ENCODE data around the gene VPS72.

DNA sequence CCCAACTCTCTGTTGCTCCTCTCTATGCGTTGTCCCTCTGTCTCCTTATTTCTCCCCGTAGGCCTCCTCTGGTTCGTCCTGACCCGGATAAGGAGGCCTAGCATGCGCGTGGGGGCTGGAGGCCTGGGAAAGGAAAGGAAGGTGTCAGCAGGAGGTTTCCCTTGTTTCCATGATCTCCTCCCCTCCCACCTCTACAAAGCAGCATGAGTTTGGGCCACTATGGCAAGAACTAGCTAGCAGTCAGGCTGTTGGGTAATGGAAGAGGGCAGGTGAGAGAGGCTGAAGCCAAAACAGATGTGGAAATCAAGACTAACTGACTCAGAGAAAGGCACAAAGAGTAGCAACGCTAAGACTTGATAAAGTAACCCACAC is 42.9 kb downstream of the VPS72 start:
- TF ChIP-seq MYBL2 (CRISPR knock-in tag; IDR thresholded peaks at IDR 0.05): no peak
- TF ChIP-seq, protein P1, sequence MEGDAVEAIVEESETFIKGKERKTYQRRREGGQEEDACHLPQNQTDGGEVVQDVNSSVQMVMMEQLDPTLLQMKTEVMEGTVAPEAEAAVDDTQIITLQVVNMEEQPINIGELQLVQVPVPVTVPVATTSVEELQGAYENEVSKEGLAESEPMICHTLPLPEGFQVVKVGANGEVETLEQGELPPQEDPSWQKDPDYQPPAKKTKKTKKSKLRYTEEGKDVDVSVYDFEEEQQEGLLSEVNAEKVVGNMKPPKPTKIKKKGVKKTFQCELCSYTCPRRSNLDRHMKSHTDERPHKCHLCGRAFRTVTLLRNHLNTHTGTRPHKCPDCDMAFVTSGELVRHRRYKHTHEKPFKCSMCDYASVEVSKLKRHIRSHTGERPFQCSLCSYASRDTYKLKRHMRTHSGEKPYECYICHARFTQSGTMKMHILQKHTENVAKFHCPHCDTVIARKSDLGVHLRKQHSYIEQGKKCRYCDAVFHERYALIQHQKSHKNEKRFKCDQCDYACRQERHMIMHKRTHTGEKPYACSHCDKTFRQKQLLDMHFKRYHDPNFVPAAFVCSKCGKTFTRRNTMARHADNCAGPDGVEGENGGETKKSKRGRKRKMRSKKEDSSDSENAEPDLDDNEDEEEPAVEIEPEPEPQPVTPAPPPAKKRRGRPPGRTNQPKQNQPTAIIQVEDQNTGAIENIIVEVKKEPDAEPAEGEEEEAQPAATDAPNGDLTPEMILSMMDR (IDR thresholded peaks at IDR 0.05): no peak
- TF ChIP-seq ESRRA (CRISPR knock-in tag; IDR thresholded peaks at IDR 0.05; ENCODE audit: borderline replicate concordance): no peak
- TF ChIP-seq TCF7 (CRISPR knock-in tag; IDR thresholded peaks at IDR 0.05; ENCODE audit: low read depth): no peak
- TF ChIP-seq KAT7 (CRISPR knock-in tag; IDR thresholded peaks at IDR 0.05; ENCODE audit: borderline replicate concordance): 0 out of 2 replicates have a peak, but pooled peaks have one; percentile 42
